A673 (cell line): ENCODE data around the gene PLK4. TPM values are rescaled to one million over a fixed set of nuclear protein-coding genes. Genes with fewer than 3 reads are reported as not detected.

Experiments used
- BruUV-seq: library from RNA; stranded (reverse); fragments of 400-500 nt; replicated peaks from 2 replicates; lab custom pipeline; 2021; lab: Mats Ljungman, UMichigan
- CTCF ChIA-PET: fragments of 300-600 bp; sonication (Branson Sonifier 250); formaldehyde crosslinking; loops from one replicate; lab custom pipeline; 2022; ENCODE audit warnings: antibody characterized with exemption; lab: Charles Lee
- POLR2A ChIA-PET: fragments of 300-600 bp; sonication (Branson Sonifier 250); formaldehyde crosslinking; loops from one replicate; lab custom pipeline; 2022; ENCODE audit warnings: antibody characterized with exemption; ENCODE audit not compliant: low non-redundant PET; lab: Charles Lee
- DNase-seq: peaks from one replicate; pipeline ENCODE4 v3.0.0-alpha.2; 2015; ENCODE audit warnings: low spot score
- H3K27ac ChIP-seq: fragments of 200-600 bp; sonication (generic); 2 replicates; pipeline ENCODE4 v1.5.1; 2016; ENCODE audit warnings: mixed run types, low read depth, mild to moderate bottlenecking, mixed read lengths, antibody characterized with exemption, low read length; ENCODE audit not compliant: poor library complexity, severe bottlenecking
- H3K27me3 ChIP-seq: fragments of 200-600 bp; sonication (generic); replicated peaks from 2 replicates; pipeline ENCODE4 v1.6.1; 2017; ENCODE audit warnings: mixed run types, low read depth, mild to moderate bottlenecking, mixed read lengths, antibody characterized with exemption, low read length; ENCODE audit not compliant: insufficient read depth, poor library complexity
- H3K36me3 ChIP-seq: fragments of 200-600 bp; sonication (generic); 2 replicates; pipeline ENCODE4 v1.6.1; 2016; ENCODE audit warnings: mixed run types, mild to moderate bottlenecking, mixed read lengths, antibody characterized with exemption, low read length; ENCODE audit not compliant: insufficient read depth, poor library complexity, severe bottlenecking
- H3K4me1 ChIP-seq: fragments of 200-600 bp; sonication (generic); 2 replicates; pipeline ENCODE4 v1.6.1; 2017; ENCODE audit warnings: mixed run types, mild to moderate bottlenecking, mixed read lengths, antibody characterized with exemption, low read length; ENCODE audit not compliant: insufficient read depth, poor library complexity, severe bottlenecking
- H3K4me3 ChIP-seq: fragments of 200-600 bp; sonication (generic); 2 replicates; pipeline ENCODE4 v1.5.1; 2016; ENCODE audit warnings: low read depth, mixed run types, mild to moderate bottlenecking, mixed read lengths, low read length; ENCODE audit not compliant: poor library complexity, severe bottlenecking
- H3K9me3 ChIP-seq: fragments of 200-600 bp; sonication (generic); 2 replicates; pipeline ENCODE4 v1.6.1; 2016; ENCODE audit warnings: mixed run types, low read depth, mild to moderate bottlenecking, mixed read lengths, antibody characterized with exemption, low read length; ENCODE audit not compliant: poor library complexity, severe bottlenecking
- EZH2 ChIP-seq: fragments of 200-600 bp; sonication (generic); IDR thresholded peaks from 2 replicates; pipeline ENCODE4 v1.6.1; 2017; ENCODE audit warnings: borderline replicate concordance, low read depth, mild to moderate bottlenecking, mixed read lengths, antibody characterized with exemption, low read length; ENCODE audit not compliant: poor library complexity, severe bottlenecking
- intact Hi-C: fragments of 100-400 bp; cut with micrococcal nuclease; formaldehyde crosslinking; loops from one replicate; pipeline ENCODE4 v1.10.0; 2022; ENCODE audit not compliant: unreplicated experiment
- total RNA-seq: library from RNA; stranded (reverse); gene quantifications from 2 replicates; pipeline ENCODE4 v1.2.3, GENCODE V29; 2021
- TF ChIP-seq, protein P1 (sequence below): fragments of 300-800, 200-600 bp; sonication (generic); conservative IDR thresholded peaks from 2 replicates; pipeline ENCODE4 v1.5.1; 2017; ENCODE audit warnings: low read depth, mild to moderate bottlenecking, antibody characterized with exemption, low read length, moderate library complexity, mixed read lengths

PLK4 gene
- total RNA-seq, 1 experiment from 2014 or later, result 52.4 TPM

DNA sequence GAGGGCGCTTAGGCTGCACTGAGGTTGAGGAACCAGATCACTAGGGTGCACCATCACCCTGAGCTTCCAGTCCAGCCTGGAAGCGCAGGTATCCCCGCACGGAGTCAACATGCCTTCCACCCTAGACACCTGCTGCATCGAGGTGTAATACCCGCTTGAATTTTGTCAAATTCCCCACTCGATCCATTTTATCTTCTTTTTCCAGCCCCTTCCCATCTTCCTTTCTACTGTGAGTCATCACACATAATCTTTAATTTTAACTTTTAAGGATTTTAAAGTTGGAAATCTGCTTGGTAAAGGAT lies 821 bp downstream of the PLK4 start:
- no TSS peak for BruUV-seq
- ChIA-PET POLR2A (no interaction called here), CTCF (no interaction called here)
- H3K27ac ChIP-seq, result peak overlapping the region; percentile 97
- intact Hi-C loops, result loop anchor here (5.0 kb wide), 2 partner anchors 54 to 99 kb away; partner anchors contain the start of gene HSPA4L
- H3K4me3 ChIP-seq, result peak overlapping the region; percentile 74
- peaks cover 23% of the 10 kb centered on the region for H3K4me1 ChIP-seq
- no peaks in the 10 kb centered on the region for H3K27me3 ChIP-seq
- TF ChIP-seq EZH2, result no peak
- no peaks in the 10 kb centered on the region for H3K9me3 ChIP-seq
- peaks cover 46% of the 10 kb centered on the region for H3K36me3 ChIP-seq
- DNase-seq, result no peak

DNA sequence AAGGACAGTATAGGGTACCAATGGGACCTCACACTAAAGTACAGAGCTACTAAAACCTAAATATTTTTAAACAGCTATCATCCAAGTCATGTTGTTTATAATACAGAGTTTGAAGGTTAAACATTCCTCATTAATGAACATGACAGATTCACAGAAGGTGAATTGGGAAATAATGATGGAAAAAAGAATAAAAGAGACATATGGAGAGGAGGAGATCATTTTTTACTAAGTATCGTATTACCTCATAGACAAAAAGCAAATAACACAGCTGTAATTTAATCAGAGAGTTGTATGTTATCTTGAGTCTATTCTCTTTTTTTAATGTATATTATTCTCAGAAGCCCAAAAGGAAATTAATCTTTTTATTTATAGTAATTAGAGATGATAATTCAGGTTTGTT lies 7.9 kb downstream of the PLK4 start:
- intact Hi-C loops, result no loop called here

DNA sequence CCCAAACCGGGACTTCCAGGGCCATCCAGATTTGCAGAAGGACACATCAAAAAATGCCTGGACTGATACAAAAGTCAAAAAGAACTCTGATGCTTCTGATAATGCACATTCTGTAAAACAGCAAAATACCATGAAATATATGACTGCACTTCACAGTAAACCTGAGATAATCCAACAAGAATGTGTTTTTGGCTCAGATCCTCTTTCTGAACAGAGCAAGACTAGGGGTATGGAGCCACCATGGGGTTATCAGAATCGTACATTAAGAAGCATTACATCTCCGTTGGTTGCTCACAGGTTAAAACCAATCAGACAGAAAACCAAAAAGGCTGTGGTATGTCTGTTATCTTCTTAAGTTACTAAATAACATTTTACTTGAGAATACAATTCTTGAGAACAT lies 9.2 kb downstream of the PLK4 start:
- Histone ChIP-seq H3K4me3 (no peak overlapping the region), H3K4me1 (peaks cover 4% of the 10 kb centered on the region), H3K27me3 (no peaks in the 10 kb centered on the region), H3K9me3 (no peaks in the 10 kb centered on the region), H3K36me3 (peaks cover 95% of the 10 kb centered on the region), H3K27ac (no peak overlapping the region)
- ChIA-PET CTCF (no interaction called here), POLR2A (no interaction called here)
- BruUV-seq, result no TSS peak
- intact Hi-C loops, result no loop called here
- no peak for DNase-seq
- TF ChIP-seq, protein P1, sequence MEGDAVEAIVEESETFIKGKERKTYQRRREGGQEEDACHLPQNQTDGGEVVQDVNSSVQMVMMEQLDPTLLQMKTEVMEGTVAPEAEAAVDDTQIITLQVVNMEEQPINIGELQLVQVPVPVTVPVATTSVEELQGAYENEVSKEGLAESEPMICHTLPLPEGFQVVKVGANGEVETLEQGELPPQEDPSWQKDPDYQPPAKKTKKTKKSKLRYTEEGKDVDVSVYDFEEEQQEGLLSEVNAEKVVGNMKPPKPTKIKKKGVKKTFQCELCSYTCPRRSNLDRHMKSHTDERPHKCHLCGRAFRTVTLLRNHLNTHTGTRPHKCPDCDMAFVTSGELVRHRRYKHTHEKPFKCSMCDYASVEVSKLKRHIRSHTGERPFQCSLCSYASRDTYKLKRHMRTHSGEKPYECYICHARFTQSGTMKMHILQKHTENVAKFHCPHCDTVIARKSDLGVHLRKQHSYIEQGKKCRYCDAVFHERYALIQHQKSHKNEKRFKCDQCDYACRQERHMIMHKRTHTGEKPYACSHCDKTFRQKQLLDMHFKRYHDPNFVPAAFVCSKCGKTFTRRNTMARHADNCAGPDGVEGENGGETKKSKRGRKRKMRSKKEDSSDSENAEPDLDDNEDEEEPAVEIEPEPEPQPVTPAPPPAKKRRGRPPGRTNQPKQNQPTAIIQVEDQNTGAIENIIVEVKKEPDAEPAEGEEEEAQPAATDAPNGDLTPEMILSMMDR, result no peak
- TF ChIP-seq EZH2, result no peak

More for the DNA sequence above, 7.9 kb downstream of the PLK4 start:
- Histone ChIP-seq H3K27ac (no peak overlapping the region), H3K4me3 (no peak overlapping the region), H3K36me3 (peaks cover 95% of the 10 kb centered on the region), H3K27me3 (no peaks in the 10 kb centered on the region), H3K9me3 (no peaks in the 10 kb centered on the region), H3K4me1 (peaks cover 4% of the 10 kb centered on the region)
- no TSS peak for BruUV-seq
- ChIA-PET CTCF (no interaction called here), POLR2A (interaction anchor here (0.6 kb wide), 1 partner anchor 106 kb away, joined by 7 read pairs; no protein-coding TSS in a partner anchor)
- TF ChIP-seq EZH2, result no peak
- TF ChIP-seq, protein P1, result no peak
- no peak for DNase-seq

DNA sequence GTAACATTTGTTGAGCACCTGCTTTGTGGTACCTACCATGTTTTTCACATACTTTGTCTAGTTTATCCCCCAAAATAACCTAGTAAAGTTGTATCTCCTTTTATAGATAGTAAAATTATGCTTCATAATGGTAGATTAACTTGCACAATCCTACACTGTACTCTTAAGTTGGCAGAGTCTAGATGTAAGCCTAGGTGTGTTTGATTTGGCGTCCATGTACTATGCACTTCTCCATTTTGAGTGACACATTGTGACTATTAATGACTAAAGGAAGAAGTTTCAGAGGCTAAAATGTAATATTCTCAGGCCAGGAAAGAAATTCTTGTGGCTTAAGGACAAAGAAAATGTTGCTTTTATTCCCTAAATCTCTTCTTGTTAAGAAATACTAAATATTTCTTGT lies 15.4 kb downstream of the PLK4 start:
- no peak for TF ChIP-seq EZH2
- TF ChIP-seq, protein P1, result no peak
- Histone ChIP-seq H3K36me3 (peaks cover 72% of the 10 kb centered on the region), H3K4me3 (no peak overlapping the region), H3K27ac (no peak overlapping the region), H3K27me3 (no peaks in the 10 kb centered on the region), H3K4me1 (no peaks in the 10 kb centered on the region), H3K9me3 (no peaks in the 10 kb centered on the region)
- intact Hi-C loops, result no loop called here
- no peak for DNase-seq
- BruUV-seq, result no TSS peak
- POLR2A ChIA-PET, result no interaction called here
- CTCF ChIA-PET, result no interaction called here
